Endometrial microvascular endothelial cells (primary cell): ENCODE data around the gene GTPBP6. TPM values are rescaled to one million over a fixed set of nuclear protein-coding genes. Genes with fewer than 3 reads are reported as not detected.
"Not testable (repeated sequence)": the region's sequence is repeated elsewhere in the genome, so short reads cannot be mapped to it uniquely, and the experiment has no call there.

Source experiments
- in situ Hi-C: cut with HindIII; loops from 2 replicates; pipeline ENCODE4 v1.10.0; 2017; ENCODE audit warnings: low sequenced_read_pairs, low pct_unique_long_range_greater_than_20kb; ENCODE audit errors: inconsistent ontology term
- total RNA-seq: library from RNA; depleted of rRNA; stranded (reverse); fragments of >200 nt; gene quantifications from one replicate; pipeline ENCODE4 v1.2.3, GENCODE V29; 2015; ENCODE audit errors: inconsistent ontology term

The GTPBP6 gene
- total RNA-seq, 1 donor from 2014 or later, result 68.7 TPM

GRCh38 chrX:279757-280604 lies 38.6 kb downstream of the GTPBP6 start:
- in situ Hi-C loops, result not testable (repeated sequence)

GRCh38 chrX:276581-277201 lies 41.9 kb downstream of the GTPBP6 start:
- in situ Hi-C loops, result no loop called here

GRCh38 chrX:275967-276580 lies 42.5 kb downstream of the GTPBP6 start:
- in situ Hi-C loops, result no loop called here

- in situ Hi-C loops, result no loop called here
Measured at GRCh38 chrX:275476-275966, 43.1 kb downstream of the GTPBP6 start.

GRCh38 chrX:274904-275475 lies 43.6 kb downstream of the GTPBP6 start:
- in situ Hi-C loops, result no loop called here

- in situ Hi-C loops, result no loop called here
Measured at GRCh38 chrX:270848-271367, 47.7 kb downstream of the GTPBP6 start.

- in situ Hi-C loops, result no loop called here
Measured at GRCh38 chrX:267771-268261, 50.8 kb downstream of the GTPBP6 start.

GRCh38 chrX:265502-265901 lies 53.1 kb downstream of the GTPBP6 start:
- in situ Hi-C loops, result no loop called here

- in situ Hi-C loops, result no loop called here
Measured at GRCh38 chrX:264634-265455, 53.8 kb downstream of the GTPBP6 start.

- in situ Hi-C loops, result not testable (repeated sequence)
Measured at GRCh38 chrX:264006-264405, 54.6 kb downstream of the GTPBP6 start.

GRCh38 chrX:262381-262909 lies 56.2 kb downstream of the GTPBP6 start:
- in situ Hi-C loops, result no loop called here

GRCh38 chrX:261919-262352 lies 56.7 kb downstream of the GTPBP6 start:
- in situ Hi-C loops, result no loop called here

- in situ Hi-C loops, result no loop called here
Measured at GRCh38 chrX:261167-261918, 57.3 kb downstream of the GTPBP6 start.

GRCh38 chrX:259692-260355 lies 58.8 kb downstream of the GTPBP6 start:
- in situ Hi-C loops, result no loop called here

- in situ Hi-C loops, result no loop called here
Measured at GRCh38 chrX:258291-259040, 60.1 kb downstream of the GTPBP6 start.

- in situ Hi-C loops, result no loop called here
Measured at GRCh38 chrX:257681-258289, 60.8 kb downstream of the GTPBP6 start.
